HG03103 (cell line): Measurements from ENCODE around the gene PODNL1.

Experiments used
- ATAC-seq: cut with Tn5 transposase; IDR thresholded peaks from one replicate; pipeline ENCODE4 v1.9.1; 2021; ENCODE audit warnings: low read depth; ENCODE audit not compliant: unreplicated experiment

Gene PODNL1

GRCh38 chr19:13959141-13959961, 21.1 kb upstream of the PODNL1 start:
- no peak for ATAC-seq

- no peak for ATAC-seq
These were observed 19.8 kb upstream of the PODNL1 start for GRCh38 chr19:13958043-13958442.

- no peak for ATAC-seq
These were observed 18.8 kb upstream of the PODNL1 start for GRCh38 chr19:13957051-13957450.

GRCh38 chr19:13956365-13956744, 18.1 kb upstream of the PODNL1 start:
- no peak for ATAC-seq

GRCh38 chr19:13955662-13956364, 17.6 kb upstream of the PODNL1 start:
- ATAC-seq, result no peak

- no peak for ATAC-seq
These were observed 16.0 kb upstream of the PODNL1 start for GRCh38 chr19:13954185-13954584.

GRCh38 chr19:13952931-13953531, 14.8 kb upstream of the PODNL1 start:
- ATAC-seq, result no peak

- ATAC-seq, result peak; percentile 89
These were observed 14.1 kb upstream of the PODNL1 start, which contains the start of gene DCAF15 for GRCh38 chr19:13952154-13952930. Gene DCAF15 (plus strand): TSS chr19:13952509. CDS start chr19:13952513, 4 bp downstream.

GRCh38 chr19:13951799-13952153, 13.6 kb upstream of the PODNL1 start:
- no peak for ATAC-seq

GRCh38 chr19:13951043-13951442, 12.8 kb upstream of the PODNL1 start:
- no peak for ATAC-seq

- no peak for ATAC-seq
These were observed 8.2 kb upstream of the PODNL1 start for GRCh38 chr19:13946414-13946813.

GRCh38 chr19:13942023-13942684, 3.9 kb upstream of the PODNL1 start:
- no peak for ATAC-seq

- ATAC-seq, result no peak
These were observed 527 bp downstream of the PODNL1 start for GRCh38 chr19:13937479-13938300.

GRCh38 chr19:13935765-13936510, 2.3 kb downstream of the PODNL1 start:
- ATAC-seq, result no peak

GRCh38 chr19:13934785-13935109, 3.5 kb downstream of the PODNL1 start:
- ATAC-seq, result no peak

- ATAC-seq, result no peak
These were observed 5.3 kb downstream of the PODNL1 start for GRCh38 chr19:13932911-13933393.

GRCh38 chr19:13932149-13932637, 6.0 kb downstream of the PODNL1 start:
- ATAC-seq, result no peak

- no peak for ATAC-seq
These were observed 6.6 kb downstream of the PODNL1 start for GRCh38 chr19:13931391-13932148.
